ENCODE results near the gene MDM2.
A peak's percentile ranks its signal among the peaks of the same experiment; 100 is the strongest.
"Not testable (repeated sequence)": the region's sequence is repeated elsewhere in the genome, so short reads cannot be mapped to it uniquely, and the experiment has no call there.

MDM2 gene

DNA sequence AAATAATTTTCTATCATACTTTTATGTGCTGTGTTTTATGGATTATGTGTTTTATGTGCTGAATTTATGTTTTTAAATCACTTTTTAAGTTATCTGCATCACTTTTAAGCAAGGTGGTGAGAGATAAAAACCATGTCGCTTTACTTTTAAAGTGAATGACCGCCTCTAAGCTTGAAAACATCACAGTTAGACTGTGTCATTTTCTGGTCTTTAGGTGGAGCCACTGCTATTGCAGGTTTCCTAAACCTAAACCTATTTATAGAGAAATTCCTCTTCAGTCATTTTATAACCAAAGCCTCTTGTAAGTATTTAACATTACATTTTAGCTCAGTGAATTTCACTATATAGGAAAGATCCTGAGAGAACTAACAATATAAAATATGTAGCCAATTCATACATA lies 21.0 kb upstream of the MDM2 start:
- no peak for DNase-seq

- DNase-seq, result no peak
Measured at GRCh38 chr12:68788554-68789143, 19.3 kb upstream of the MDM2 start.

GRCh38 chr12:68789144-68789878 lies 18.7 kb upstream of the MDM2 start:
- DNase-seq, result no peak

- no peak for DNase-seq
Measured at GRCh38 chr12:68790081-68790951, 17.7 kb upstream of the MDM2 start.

- DNase-seq, result no peak
Measured at GRCh38 chr12:68790952-68791234, 17.1 kb upstream of the MDM2 start.

- DNase-seq, result no peak
Measured at GRCh38 chr12:68791897-68792481, 16.0 kb upstream of the MDM2 start.

DNA sequence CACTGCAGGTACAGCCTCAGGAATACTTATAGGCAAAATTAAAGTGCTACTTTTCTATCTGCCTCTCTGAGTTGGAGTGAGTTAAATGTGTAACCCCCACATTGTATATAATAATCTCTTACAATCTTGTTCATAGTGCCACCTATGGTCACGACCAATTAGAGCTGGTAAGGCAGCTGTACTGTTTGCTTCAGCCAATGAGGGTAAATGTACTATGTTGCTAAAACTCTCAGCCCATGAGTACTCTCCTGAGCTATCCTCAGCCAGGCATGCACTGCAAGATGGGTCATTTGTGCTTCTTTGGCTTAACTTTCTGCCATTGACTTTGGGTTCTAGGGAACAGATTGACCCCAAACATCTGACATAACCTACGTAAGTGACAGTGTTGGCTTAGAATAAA lies 15.0 kb upstream of the MDM2 start:
- peak; percentile 15 for DNase-seq

DNA sequence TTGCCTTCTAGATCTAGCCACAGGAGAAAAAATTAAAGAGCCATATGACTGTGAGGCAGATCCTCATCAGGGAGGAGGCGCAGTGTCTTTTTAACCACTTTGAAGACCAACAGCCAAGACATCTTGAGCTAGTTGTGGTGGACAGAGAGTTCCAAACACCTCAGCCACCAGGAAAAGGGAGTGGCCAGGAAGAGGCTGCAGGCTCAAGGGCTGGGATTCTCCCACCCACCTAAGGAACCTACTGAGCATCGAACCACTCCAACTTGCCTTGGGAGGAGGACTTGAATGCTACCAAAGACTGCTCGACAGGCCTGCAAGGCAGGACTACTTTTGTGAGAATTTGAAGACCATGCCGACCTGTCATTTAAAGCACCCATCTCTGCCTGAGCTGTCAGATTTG lies 14.5 kb upstream of the MDM2 start:
- no peak for DNase-seq

- DNase-seq, result no peak
Measured at GRCh38 chr12:68793975-68794652, 13.9 kb upstream of the MDM2 start.

DNA sequence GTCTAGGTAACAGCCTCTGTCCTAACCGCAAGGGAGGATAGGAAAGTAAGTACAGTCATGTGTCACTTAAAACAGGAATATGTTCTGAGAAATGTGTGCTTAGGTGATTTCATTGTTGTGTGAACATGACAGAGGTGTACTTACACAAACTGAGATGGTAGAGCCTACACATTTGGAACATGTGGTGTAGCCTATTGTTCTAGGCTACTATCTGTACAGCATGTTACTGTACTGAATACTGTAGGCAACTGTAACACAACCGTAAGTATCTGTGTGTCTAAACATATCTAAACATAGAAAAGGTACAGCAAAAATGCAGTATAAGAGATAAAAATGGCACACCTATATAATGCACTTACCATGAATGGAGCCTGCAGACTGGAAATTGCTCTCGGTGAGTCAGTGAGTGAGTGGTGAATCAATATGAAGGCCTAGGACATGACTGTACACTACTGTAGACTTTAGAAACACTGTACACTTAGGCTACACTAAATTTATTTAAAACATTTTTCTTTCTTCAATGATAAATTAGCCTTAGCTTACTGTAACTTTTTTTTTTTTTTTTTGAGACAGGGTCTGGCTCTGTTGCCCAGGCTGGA lies 13.2 kb upstream of the MDM2 start:
- DNase-seq, result no peak

DNA sequence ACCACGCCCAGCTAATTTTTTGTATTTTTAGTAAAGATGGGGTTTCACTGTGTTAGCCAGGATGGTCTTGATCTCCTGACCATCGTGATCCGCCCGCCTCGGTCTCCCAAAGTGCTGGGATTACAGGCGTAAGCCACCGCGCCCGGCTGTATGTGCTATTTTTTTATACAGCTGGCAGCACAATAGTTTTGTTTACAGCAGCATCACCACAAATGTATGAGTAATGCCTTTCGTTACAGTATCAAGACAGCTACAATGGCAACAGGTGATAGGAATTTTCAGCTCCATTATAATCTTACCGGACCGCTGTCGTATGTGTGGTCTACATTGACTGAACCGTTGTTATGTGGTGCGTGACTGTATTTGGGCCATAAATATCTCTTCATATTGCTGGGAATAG lies 11.6 kb upstream of the MDM2 start:
- no peak for DNase-seq

GRCh38 chr12:68798882-68799234 lies 9.1 kb upstream of the MDM2 start:
- DNase-seq, result no peak

DNA sequence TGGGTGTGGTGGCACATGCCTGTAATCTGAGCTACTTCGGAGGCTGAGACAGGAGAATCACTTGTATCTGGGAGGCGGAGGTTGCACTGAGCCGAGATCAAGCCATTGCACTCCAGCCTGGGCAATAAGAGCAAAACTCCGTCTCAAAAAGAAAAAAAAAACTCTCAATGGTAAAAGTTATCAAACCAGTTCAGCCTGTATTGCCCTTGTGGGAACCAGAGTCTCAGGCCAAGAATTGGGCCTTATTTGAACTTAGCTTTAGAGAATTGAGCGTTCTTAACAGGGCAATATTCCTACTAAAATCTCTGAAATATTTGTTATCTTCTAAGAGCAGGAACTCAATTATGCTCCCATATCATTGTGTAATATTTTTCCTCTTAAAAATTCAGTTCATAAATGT lies 7.7 kb upstream of the MDM2 start:
- no peak for DNase-seq

DNA sequence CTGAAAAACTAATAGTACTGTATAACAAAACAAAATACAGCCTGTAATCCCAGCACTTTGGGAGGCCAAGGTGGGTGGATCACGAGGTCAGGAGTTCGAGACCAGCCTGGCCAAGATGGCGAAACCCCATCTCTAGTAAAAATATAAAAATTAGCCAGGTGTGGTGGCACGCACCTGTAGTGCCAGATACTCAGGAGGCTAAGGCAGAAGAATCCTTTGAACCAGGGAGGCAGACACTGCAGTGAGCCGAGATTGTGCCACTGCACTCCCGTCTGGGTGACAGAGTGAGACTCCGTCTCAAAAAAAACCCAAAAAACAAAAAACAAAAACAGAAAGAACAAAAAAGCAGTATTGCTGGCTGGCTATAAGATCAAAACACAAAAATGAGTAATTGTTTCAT lies 6.9 kb upstream of the MDM2 start:
- not testable (repeated sequence) for DNase-seq

DNA sequence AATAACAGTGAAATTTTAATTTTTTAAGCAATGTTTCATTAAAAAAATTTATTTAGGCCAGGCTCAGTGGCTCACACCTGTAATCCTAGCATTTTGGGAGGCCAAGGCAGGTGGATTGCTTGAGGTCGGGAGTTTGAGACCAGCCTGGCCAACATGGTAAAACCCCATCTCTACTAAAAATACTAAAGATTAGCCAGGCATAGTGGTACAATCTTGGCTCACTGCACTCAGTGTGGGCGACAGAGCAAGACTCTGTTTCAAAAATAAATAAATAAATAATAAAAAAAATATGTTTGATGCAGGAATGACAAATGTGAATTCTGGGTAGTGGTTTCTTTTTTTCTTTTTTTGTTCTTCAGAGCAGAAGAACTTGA lies 5.6 kb upstream of the MDM2 start:
- DNase-seq, result not testable (repeated sequence)

DNA sequence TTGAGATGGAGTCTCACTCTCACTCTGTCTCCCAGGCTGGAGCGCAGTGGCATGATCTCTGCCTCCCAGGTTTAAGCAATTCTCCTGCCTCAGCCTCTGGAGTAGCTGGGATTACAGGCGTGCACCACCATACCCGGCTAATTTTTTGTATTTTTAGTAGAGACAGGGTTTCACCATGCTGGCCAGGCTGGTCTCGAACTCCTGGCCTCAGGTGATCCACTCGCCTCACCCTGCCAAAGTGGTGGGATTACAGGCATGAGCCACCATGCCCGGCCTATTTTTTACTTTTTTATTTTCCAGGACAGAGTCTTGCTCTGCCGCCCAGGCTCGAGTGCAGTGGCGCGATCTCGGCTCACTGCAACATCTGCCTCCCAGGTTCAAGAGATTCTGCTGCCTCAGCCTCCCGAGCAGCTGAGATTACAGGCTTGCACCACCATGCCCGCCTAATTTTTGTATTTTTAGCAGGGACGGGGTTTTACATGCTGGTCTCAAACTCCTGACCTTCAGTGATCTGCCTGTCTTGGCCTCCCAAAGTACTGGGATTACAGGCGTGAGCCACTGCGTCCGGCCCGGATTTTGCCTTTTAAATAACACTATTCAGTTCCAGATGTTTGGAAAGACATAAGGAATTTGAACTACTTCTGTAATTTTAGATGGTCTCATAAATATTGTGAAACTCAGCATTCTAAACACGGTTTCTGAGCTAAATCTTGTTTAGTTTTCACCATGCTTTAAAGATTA lies 4.9 kb upstream of the MDM2 start:
- DNase-seq, result not testable (repeated sequence)

- no peak for DNase-seq
Measured at GRCh38 chr12:68803948-68804656, 3.9 kb upstream of the MDM2 start.

GRCh38 chr12:68804657-68805591 lies 3.1 kb upstream of the MDM2 start:
- DNase-seq, result no peak

DNA sequence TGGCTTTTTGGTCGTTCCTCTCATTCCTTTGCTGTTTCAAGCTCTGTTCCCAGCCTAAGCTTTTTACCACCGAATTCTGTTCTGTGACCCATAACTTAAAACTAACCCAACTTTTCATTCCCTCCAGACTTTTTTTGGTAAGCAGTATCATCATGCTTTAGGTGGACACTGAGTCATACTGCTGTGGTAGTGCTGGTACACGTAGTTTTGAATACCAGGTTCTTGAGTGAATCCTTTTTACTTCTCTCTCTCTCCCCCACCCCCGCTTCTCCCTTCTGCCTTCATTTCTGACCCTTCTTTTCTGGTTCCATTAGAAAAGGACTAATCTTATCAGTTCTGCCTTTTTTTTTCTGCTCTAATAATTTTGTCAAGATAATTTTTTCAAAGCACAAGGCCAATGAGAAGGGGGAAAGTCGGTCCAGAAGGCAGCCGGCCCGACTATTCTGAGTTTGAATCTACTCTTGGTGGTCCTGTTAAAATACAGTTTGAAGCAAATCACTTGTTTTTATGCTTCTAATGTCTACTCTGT lies 2.3 kb upstream of the MDM2 start:
- DNase-seq, result no peak
